ENCODE data around the gene IKBKE.

- no peak for TF ChIP-seq CTCF (conservative IDR thresholded peaks at IDR 0.05)
- TF ChIP-seq ZFX (IDR thresholded peaks at IDR 0.05), result no peak
These were observed 12.3 kb downstream of the IKBKE start for GRCh38 chr1:206482611-206483010.
